ENCODE data around the gene HDDC3.

DNA sequence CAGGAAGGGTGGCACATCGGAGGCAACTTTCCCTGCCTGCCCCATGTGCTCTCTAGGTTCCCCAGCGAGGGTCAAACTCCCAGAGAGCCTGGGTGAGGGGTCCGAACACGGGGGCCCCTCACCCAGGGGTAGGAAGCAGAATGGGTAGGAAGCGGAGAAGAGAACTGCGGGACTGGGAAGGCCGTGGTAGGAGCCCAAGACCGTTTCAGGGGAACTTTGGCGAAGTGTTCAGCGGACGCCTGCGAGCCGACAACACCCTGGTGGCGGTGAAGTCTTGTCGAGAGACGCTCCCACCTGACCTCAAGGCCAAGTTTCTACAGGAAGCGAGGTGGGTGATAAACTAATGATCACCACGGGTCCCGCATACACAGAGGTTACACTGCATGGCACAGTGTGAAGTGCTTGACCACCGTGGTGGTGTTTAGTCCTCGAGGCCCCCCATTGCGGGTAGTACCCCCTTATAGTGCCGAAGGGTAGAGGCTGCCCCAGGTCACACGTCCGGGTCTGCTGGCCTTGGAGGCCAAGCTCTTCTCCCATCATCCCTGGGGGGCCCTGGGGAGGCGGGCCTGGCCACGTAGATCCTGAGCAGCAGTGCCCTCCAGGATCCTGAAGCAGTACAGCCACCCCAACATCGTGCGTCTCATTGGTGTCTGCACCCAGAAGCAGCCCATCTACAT lies 39.7 kb downstream of the HDDC3 start:
- TF ChIP-seq TAF1 (IDR thresholded peaks at IDR 0.05; ENCODE audit: control insufficient read depth, extremely low read depth, insufficient read depth, low read length, severe bottlenecking): no peak
- no peak for TF ChIP-seq RFX5 (IDR thresholded peaks at IDR 0.05; ENCODE audit: low read depth, low read length)
- no peak for TF ChIP-seq ELF4 (CRISPR knock-in tag; IDR thresholded peaks at IDR 0.05)
- TF ChIP-seq POLR2AphosphoS5 (IDR thresholded peaks at IDR 0.05; ENCODE audit: control insufficient read depth, insufficient read depth, low read depth, low read length): no peak
- no peak for TF ChIP-seq EP400 (IDR thresholded peaks at IDR 0.05)
- TF ChIP-seq, protein P1, sequence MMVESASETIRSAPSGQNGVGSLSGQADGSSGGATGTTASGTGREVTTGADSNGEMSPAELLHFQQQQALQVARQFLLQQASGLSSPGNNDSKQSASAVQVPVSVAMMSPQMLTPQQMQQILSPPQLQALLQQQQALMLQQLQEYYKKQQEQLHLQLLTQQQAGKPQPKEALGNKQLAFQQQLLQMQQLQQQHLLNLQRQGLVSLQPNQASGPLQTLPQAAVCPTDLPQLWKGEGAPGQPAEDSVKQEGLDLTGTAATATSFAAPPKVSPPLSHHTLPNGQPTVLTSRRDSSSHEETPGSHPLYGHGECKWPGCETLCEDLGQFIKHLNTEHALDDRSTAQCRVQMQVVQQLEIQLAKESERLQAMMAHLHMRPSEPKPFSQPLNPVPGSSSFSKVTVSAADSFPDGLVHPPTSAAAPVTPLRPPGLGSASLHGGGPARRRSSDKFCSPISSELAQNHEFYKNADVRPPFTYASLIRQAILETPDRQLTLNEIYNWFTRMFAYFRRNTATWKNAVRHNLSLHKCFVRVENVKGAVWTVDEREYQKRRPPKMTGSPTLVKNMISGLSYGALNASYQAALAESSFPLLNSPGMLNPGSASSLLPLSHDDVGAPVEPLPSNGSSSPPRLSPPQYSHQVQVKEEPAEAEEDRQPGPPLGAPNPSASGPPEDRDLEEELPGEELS (CRISPR knock-in tag; IDR thresholded peaks at IDR 0.05; ENCODE audit: borderline replicate concordance): no peak
- no peak for TF ChIP-seq TOE1 (IDR thresholded peaks at IDR 0.05; ENCODE audit: borderline replicate concordance)
- no peak for TF ChIP-seq TOE1 (CRISPR knock-in tag; IDR thresholded peaks at IDR 0.05; ENCODE audit: borderline replicate concordance, low read depth)
- no peak for TF ChIP-seq BRF1 (IDR thresholded peaks at IDR 0.05; ENCODE audit: borderline replicate concordance, extremely low read depth, insufficient read length)
- TF ChIP-seq NFRKB (IDR thresholded peaks at IDR 0.05; ENCODE audit: low read depth): no peak
- TF ChIP-seq TBL1XR1 (IDR thresholded peaks at IDR 0.05; ENCODE audit: low read length in 2 of 2): no peak
- TF ChIP-seq, protein P2, sequence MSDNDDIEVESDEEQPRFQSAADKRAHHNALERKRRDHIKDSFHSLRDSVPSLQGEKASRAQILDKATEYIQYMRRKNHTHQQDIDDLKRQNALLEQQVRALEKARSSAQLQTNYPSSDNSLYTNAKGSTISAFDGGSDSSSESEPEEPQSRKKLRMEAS (CRISPR knock-in tag; IDR thresholded peaks at IDR 0.05): no peak
- no peak for TF ChIP-seq KLF16 (IDR thresholded peaks at IDR 0.05)
- TF ChIP-seq, protein P3, sequence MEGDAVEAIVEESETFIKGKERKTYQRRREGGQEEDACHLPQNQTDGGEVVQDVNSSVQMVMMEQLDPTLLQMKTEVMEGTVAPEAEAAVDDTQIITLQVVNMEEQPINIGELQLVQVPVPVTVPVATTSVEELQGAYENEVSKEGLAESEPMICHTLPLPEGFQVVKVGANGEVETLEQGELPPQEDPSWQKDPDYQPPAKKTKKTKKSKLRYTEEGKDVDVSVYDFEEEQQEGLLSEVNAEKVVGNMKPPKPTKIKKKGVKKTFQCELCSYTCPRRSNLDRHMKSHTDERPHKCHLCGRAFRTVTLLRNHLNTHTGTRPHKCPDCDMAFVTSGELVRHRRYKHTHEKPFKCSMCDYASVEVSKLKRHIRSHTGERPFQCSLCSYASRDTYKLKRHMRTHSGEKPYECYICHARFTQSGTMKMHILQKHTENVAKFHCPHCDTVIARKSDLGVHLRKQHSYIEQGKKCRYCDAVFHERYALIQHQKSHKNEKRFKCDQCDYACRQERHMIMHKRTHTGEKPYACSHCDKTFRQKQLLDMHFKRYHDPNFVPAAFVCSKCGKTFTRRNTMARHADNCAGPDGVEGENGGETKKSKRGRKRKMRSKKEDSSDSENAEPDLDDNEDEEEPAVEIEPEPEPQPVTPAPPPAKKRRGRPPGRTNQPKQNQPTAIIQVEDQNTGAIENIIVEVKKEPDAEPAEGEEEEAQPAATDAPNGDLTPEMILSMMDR (IDR thresholded peaks at IDR 0.05 in 2 of 3, conservative IDR thresholded peaks at IDR 0.05 in 1 of 3; ENCODE audit: insufficient read depth in 2 of 3, low read depth in 1 of 3, low read length in 3 of 3): no peak
- no peak for TF ChIP-seq ZNF140 (CRISPR knock-in tag; IDR thresholded peaks at IDR 0.05)
